HepG2 (cell line): ENCODE data around the gene GTPBP6.

Experiments used
- CBX1 ChIP-seq: IDR thresholded peaks from one replicate; pipeline ENCODE4 v1.6.1; 2016; ENCODE audit warnings: antibody characterized with exemption, low read depth
- CEBPB ChIP-seq: IDR thresholded peaks from 2 replicates; pipeline ENCODE4 v1.6.1; 2011; ENCODE audit warnings: low read depth, low read length, improper control_type of control experiment, borderline replicate concordance
- EEA1 ChIP-seq: sonication (generic); formaldehyde crosslinking; IDR thresholded peaks from 2 replicates; pipeline ENCODE4 v1.5.1; 2020; ENCODE audit warnings: mild to moderate bottlenecking, missing genetic modification reagents, borderline replicate concordance
- EP300 ChIP-seq, 3 experiments: sonication (generic) in 1 of 3; formaldehyde crosslinking in 1 of 3; IDR thresholded peaks; 2 replicates each; pipeline versions ENCODE4 v1.5.1 to v1.6.1; 2011 to 2020; ENCODE audit warnings: low read depth in 2 of 3, low read length in 2 of 3, borderline replicate concordance in 1 of 3, improper control_type of control experiment in 1 of 3, mild to moderate bottlenecking in 1 of 3, missing genetic modification reagents in 1 of 3, moderate library complexity in 1 of 3
- KDM3A ChIP-seq: IDR thresholded peaks from 2 replicates; pipeline ENCODE4 v1.6.1; 2018; ENCODE audit warnings: low read depth, missing compliant biosample characterization
- MAFK ChIP-seq, 2 experiments: IDR thresholded peaks in 1 of 2; conservative IDR thresholded peaks in 1 of 2; 2 replicates each; pipeline ENCODE4 v1.6.1; 2011; ENCODE audit warnings: improper control_type of control experiment in 2 of 2, low read length in 2 of 2
- NFRKB ChIP-seq: fragments of 450-650 bp; IDR thresholded peaks from 2 replicates; pipeline ENCODE4 v1.6.1; 2017
- POLR2AphosphoS5 ChIP-seq: IDR thresholded peaks from 2 replicates; pipeline ENCODE4 v1.6.1; 2012; ENCODE audit warnings: low read depth, low read length
- RORA ChIP-seq: sonication (generic); formaldehyde crosslinking; IDR thresholded peaks from 2 replicates; pipeline ENCODE4 v1.5.0; 2020; ENCODE audit warnings: mild to moderate bottlenecking, missing genetic modification reagents, moderate library complexity
- YY1 ChIP-seq: IDR thresholded peaks from 2 replicates; pipeline ENCODE4 v1.6.1; 2011; ENCODE audit warnings: low read length, low read depth, moderate library complexity, mild to moderate bottlenecking; ENCODE audit not compliant: insufficient read depth, insufficient replicate concordance
- ZFP41 ChIP-seq: sonication (generic); formaldehyde crosslinking; IDR thresholded peaks from 2 replicates; pipeline ENCODE4 v1.4.0; 2020; ENCODE audit warnings: mild to moderate bottlenecking, missing genetic modification reagents, borderline replicate concordance
- ZNF3 ChIP-seq: IDR thresholded peaks from 2 replicates; pipeline ENCODE4 v1.7.0; 2017; ENCODE audit warnings: inconsistent platforms
- ZNF816 ChIP-seq: sonication (generic); formaldehyde crosslinking; IDR thresholded peaks from 2 replicates; pipeline ENCODE4 v1.8.0; 2022; ENCODE audit warnings: missing genetic modification reagents, mild to moderate bottlenecking, borderline replicate concordance
- TF ChIP-seq, protein P1 (sequence below): sonication (generic); formaldehyde crosslinking; IDR thresholded peaks from 2 replicates; pipeline ENCODE4 v1.5.0; 2020; ENCODE audit warnings: mild to moderate bottlenecking, missing genetic modification reagents, moderate library complexity

DNA sequence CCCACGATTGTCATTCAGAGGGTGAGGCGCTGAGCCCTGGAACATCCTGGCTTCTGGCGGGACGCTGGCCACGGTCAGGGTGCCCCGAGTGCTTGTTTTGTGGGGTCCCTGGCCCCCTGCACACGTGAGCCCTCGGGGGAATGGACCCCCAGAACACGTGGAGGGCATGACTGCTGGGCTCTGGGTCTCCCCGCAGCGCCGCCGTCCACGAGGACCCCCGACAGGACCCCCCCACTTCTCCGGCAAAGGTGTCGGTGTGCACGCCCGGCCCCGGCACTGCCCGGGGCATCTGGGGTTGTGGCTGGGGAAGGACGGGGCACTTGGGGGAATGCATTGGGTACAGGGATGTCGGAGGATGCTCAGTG lies 13.9 kb upstream of the GTPBP6 start:
- TF ChIP-seq KDM3A (no peak), ZNF3 (no peak), RORA (CRISPR knock-in tag) (no peak), MAFK (conservative IDR thresholded peaks at IDR 0.05 in 1 of 2, IDR thresholded peaks at IDR 0.05 in 1 of 2; ENCODE audit: low read length in 2 of 2) (no peak), EP300 (IDR thresholded peaks at IDR 0.05; ENCODE audit: low read depth in 2 of 2, low read length in 2 of 2) (no peak), EP300 (CRISPR knock-in tag; IDR thresholded peaks at IDR 0.05; ENCODE audit: borderline replicate concordance) (no peak), NFRKB (no peak), EEA1 (CRISPR knock-in tag) (no peak), POLR2AphosphoS5 (no peak), CBX1 (no peak), YY1 (no peak), CEBPB (no peak), ZFP41 (CRISPR knock-in tag) (no peak), ZNF816 (CRISPR knock-in tag) (no peak)
- TF ChIP-seq, protein P1, sequence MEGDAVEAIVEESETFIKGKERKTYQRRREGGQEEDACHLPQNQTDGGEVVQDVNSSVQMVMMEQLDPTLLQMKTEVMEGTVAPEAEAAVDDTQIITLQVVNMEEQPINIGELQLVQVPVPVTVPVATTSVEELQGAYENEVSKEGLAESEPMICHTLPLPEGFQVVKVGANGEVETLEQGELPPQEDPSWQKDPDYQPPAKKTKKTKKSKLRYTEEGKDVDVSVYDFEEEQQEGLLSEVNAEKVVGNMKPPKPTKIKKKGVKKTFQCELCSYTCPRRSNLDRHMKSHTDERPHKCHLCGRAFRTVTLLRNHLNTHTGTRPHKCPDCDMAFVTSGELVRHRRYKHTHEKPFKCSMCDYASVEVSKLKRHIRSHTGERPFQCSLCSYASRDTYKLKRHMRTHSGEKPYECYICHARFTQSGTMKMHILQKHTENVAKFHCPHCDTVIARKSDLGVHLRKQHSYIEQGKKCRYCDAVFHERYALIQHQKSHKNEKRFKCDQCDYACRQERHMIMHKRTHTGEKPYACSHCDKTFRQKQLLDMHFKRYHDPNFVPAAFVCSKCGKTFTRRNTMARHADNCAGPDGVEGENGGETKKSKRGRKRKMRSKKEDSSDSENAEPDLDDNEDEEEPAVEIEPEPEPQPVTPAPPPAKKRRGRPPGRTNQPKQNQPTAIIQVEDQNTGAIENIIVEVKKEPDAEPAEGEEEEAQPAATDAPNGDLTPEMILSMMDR (CRISPR knock-in tag): no peak
